Suprapubic skin (tissue), 4 donors: ENCODE measurements around the gene CDPF1. TPM values are rescaled to one million over a fixed set of nuclear protein-coding genes. Genes with fewer than 3 reads are reported as not detected.

Experiments
- DNase-seq, 2 donors: peaks; one replicate each; pipeline ENCODE4 v3.0.0-alpha.2; 2019; ENCODE audit warnings: low spot score in 2 of 2
- H3K27ac ChIP-seq: fragments of 200-600 bp; sonication (generic); one replicate; pipeline ENCODE4 v1.5.1; 2019
- H3K27me3 ChIP-seq: fragments of 200-600 bp; sonication (generic); one replicate; pipeline ENCODE4 v1.5.1; 2019
- H3K36me3 ChIP-seq: fragments of 200-600 bp; sonication (generic); one replicate; pipeline ENCODE4 v1.5.1; 2019
- H3K4me1 ChIP-seq: fragments of 200-600 bp; sonication (generic); one replicate; pipeline ENCODE4 v1.5.1; 2019
- H3K4me3 ChIP-seq: fragments of 200-600 bp; sonication (generic); one replicate; pipeline ENCODE4 v1.5.1; 2019; ENCODE audit warnings: mild to moderate bottlenecking
- H3K9me3 ChIP-seq: fragments of 200-600 bp; sonication (generic); one replicate; pipeline ENCODE4 v1.5.1; 2019
- EP300 ChIP-seq: sonication (generic); formaldehyde crosslinking; IDR thresholded peaks from one replicate; pipeline ENCODE4 v1.6.1; 2017; ENCODE audit warnings: antibody characterized with exemption
- POLR2A ChIP-seq, 2 donors: fragments of 450-650 bp; IDR thresholded peaks; one replicate each; pipeline ENCODE4 v1.6.1; 2017; ENCODE audit warnings: antibody characterized with exemption in 2 of 2, mild to moderate bottlenecking in 2 of 2, moderate library complexity in 2 of 2
- POLR2AphosphoS5 ChIP-seq, 3 donors: sonication (generic); formaldehyde crosslinking; IDR thresholded peaks; one replicate each; pipeline ENCODE4 v1.6.1; 2017; ENCODE audit warnings: antibody characterized with exemption in 3 of 3
- WGBS: methylation state at CpG from one replicate; pipeline ENCODE4 v1.1.5; 2018; 5-methylcytosine and 5-hydroxymethylcytosine counted together
- total RNA-seq, 4 donors: library from RNA; depleted of rRNA; stranded (reverse); fragments of >200 nt; gene quantifications; one replicate each; pipeline ENCODE4 v1.1.0, GENCODE V29; 2016
- TF ChIP-seq, protein P1 (sequence below), 2 donors: fragments of 200-600 bp in 1 of 2; fragments of 450-650 bp in 1 of 2; sonication (generic) in 1 of 2; IDR thresholded peaks; one replicate each; pipeline ENCODE4 v1.5.1; 2016 to 2019; ENCODE audit warnings: antibody characterized with exemption in 2 of 2, mild to moderate bottlenecking in 1 of 2, moderate library complexity in 1 of 2

CDPF1 gene
- total RNA-seq, 4 donors from 2014 or later = 3.9 to 13.4 (median 9.5) TPM

DNA sequence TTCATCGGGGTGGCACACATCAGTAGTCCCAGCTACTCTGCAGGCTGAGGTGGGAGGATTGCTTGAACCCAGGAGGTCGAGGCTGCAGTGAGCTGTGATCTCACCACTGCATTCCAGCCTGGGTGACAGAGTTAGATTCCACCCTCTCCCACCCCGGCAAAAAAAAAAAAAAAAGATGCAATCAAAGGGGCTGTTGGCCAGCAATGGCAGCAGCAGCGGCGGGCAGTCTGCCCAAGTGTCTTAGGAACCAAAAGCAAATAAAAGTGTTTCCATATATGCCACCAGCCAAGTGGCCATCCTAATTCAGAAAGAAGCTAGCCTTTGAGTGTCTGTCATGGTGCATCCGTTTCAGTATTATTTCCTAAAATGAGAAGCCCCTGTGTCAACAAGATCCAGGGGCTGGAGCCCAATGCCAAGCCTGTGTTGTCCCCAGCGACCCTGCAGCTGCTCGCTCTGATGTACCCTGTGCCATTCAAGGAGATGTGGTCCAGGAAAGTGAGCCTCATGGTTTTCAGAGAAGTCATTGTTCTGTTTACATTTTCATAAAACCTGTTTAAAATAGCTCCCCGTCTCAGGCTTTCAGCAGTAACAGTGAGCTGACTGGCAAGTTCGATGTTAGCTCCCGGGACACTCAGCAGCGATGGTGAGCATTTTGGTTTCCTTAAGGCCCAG is 12.5 kb downstream of the CDPF1 start:
- Histone ChIP-seq H3K27ac (no peak overlapping the region), H3K27me3 (no peaks in the 10 kb centered on the region), H3K36me3 (peaks cover 48% of the 10 kb centered on the region), H3K4me1 (no peaks in the 10 kb centered on the region), H3K9me3 (no peaks in the 10 kb centered on the region), H3K4me3 (no peak overlapping the region)
- DNase-seq = no peak
- 91% methylated on average over 12 of the region's 12 CpGs for WGBS
- no peak for TF ChIP-seq POLR2A (IDR thresholded peaks at IDR 0.05)
- TF ChIP-seq EP300 = no peak
- TF ChIP-seq, protein P1, sequence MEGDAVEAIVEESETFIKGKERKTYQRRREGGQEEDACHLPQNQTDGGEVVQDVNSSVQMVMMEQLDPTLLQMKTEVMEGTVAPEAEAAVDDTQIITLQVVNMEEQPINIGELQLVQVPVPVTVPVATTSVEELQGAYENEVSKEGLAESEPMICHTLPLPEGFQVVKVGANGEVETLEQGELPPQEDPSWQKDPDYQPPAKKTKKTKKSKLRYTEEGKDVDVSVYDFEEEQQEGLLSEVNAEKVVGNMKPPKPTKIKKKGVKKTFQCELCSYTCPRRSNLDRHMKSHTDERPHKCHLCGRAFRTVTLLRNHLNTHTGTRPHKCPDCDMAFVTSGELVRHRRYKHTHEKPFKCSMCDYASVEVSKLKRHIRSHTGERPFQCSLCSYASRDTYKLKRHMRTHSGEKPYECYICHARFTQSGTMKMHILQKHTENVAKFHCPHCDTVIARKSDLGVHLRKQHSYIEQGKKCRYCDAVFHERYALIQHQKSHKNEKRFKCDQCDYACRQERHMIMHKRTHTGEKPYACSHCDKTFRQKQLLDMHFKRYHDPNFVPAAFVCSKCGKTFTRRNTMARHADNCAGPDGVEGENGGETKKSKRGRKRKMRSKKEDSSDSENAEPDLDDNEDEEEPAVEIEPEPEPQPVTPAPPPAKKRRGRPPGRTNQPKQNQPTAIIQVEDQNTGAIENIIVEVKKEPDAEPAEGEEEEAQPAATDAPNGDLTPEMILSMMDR (IDR thresholded peaks at IDR 0.05) = no peak
- TF ChIP-seq POLR2AphosphoS5 (IDR thresholded peaks at IDR 0.05) = no peak

DNA sequence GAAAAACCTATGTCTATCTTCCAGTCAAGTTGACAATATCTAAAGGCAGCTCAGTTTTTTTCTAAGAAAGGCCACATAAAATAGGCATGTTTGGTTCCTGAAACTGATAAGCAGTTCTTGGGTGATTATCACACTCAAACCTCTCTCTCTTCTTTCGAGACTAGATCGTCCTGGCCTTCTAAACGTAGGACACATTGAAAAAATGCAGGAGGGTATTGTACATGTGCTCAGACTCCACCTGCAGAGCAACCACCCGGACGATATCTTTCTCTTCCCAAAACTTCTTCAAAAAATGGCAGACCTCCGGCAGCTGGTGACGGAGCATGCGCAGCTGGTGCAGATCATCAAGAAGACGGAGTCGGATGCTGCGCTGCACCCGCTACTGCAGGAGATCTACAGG is 15.1 kb downstream of the CDPF1 start:
- Histone ChIP-seq H3K4me1 (no peaks in the 10 kb centered on the region), H3K36me3 (peaks cover 59% of the 10 kb centered on the region), H3K9me3 (no peaks in the 10 kb centered on the region), H3K27me3 (no peaks in the 10 kb centered on the region), H3K4me3 (no peak overlapping the region), H3K27ac (no peak overlapping the region)
- DNase-seq = no peak
- WGBS = 91% methylated on average over 12 of the region's 12 CpGs
- TF ChIP-seq POLR2AphosphoS5 (IDR thresholded peaks at IDR 0.05) (no peak), POLR2A (IDR thresholded peaks at IDR 0.05) (no peak), EP300 (no peak)
- TF ChIP-seq, protein P1 (IDR thresholded peaks at IDR 0.05) = no peak

DNA sequence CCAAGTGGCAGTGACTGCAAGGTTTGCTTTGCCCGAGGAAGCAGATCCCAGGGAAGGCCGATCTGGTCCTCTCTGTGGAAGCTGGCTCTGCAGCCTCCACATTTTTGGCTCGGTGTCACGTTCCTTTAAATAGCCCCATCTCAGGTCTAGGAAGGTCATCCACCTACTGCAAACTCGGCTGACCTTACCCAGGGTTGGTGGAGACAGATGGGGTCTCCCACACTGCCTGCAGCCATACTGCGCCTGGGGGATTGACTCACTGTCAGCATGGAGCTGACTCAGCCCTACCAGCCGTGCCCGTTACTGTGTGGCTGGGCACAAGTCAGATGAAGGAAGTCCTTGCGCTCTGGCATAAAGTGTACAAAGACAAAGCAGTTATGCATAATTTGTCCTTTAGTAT is 16.9 kb downstream of the CDPF1 start:
- Histone ChIP-seq H3K27ac (no peak overlapping the region), H3K9me3 (no peaks in the 10 kb centered on the region), H3K4me3 (no peak overlapping the region), H3K4me1 (no peaks in the 10 kb centered on the region), H3K27me3 (no peaks in the 10 kb centered on the region), H3K36me3 (peaks cover 43% of the 10 kb centered on the region)
- TF ChIP-seq POLR2A (IDR thresholded peaks at IDR 0.05) = no peak
- TF ChIP-seq EP300 = no peak
- TF ChIP-seq, protein P1 (IDR thresholded peaks at IDR 0.05) = no peak
- DNase-seq = no peak
- 47% methylated on average over 9 of the region's 9 CpGs for WGBS

DNA sequence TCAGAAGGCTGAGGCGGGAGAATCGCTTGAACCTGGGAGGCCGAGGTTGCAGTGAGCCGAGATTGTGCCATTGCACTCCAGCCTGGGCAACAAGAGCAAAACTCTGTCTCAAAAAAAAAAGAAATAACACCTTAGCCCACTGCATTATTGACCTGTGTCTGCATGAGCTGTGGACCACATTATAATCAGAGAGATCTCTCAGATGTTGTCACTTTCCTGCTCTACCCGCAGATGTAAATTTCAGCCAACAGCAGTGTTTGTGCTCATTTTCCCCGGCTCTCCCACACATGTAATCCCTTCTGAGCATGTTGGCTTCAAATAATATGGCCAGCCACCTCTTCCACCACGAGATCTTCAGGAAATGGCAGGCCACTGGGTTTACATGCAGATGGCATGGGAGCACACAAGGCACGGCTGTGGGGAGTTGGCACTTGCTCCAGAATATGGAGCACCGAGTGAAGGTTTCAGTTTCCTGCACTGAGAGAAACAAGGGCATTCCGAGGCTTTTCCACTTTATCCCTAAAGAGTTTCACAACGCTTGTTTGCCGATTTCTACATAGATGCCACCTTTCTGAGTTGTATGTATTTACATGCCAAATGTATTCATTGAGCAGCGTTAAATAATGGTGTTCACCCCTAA is 19.7 kb downstream of the CDPF1 start:
- Histone ChIP-seq H3K9me3 (no peaks in the 10 kb centered on the region), H3K36me3 (peaks cover 44% of the 10 kb centered on the region), H3K27me3 (no peaks in the 10 kb centered on the region), H3K4me1 (no peaks in the 10 kb centered on the region), H3K4me3 (no peak overlapping the region), H3K27ac (no peak overlapping the region)
- WGBS = 91% methylated on average over 13 of the region's 13 CpGs
- TF ChIP-seq POLR2AphosphoS5 (IDR thresholded peaks at IDR 0.05) (no peak), EP300 (no peak), POLR2A (IDR thresholded peaks at IDR 0.05) (no peak)
- TF ChIP-seq, protein P1 (IDR thresholded peaks at IDR 0.05) = no peak
- DNase-seq = no peak

DNA sequence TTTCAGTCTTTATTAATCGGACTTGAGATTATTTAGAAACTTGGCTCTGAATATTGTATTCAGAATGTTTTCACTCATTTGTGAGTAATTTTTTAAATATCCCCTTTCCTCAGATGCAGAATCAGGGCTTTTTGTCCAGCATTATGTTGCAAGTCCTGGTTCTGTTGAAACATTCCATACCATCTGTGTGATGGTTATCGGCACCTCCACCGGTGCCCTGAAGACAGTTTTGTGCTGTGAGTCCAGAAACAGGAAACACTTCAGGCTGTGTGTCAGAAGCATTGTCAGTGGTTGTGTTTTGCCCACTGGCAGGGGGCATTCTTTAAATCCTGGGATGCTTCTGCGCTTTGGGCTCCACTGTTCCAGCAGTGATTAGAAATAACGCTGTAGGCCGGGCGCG is 20.4 kb downstream of the CDPF1 start:
- Histone ChIP-seq H3K36me3 (peaks cover 45% of the 10 kb centered on the region), H3K27ac (no peak overlapping the region), H3K9me3 (no peaks in the 10 kb centered on the region), H3K4me1 (no peaks in the 10 kb centered on the region), H3K4me3 (no peak overlapping the region), H3K27me3 (no peaks in the 10 kb centered on the region)
- TF ChIP-seq POLR2AphosphoS5 (IDR thresholded peaks at IDR 0.05) = no peak
- no peak for TF ChIP-seq POLR2A (IDR thresholded peaks at IDR 0.05)
- TF ChIP-seq, protein P1 (IDR thresholded peaks at IDR 0.05) = no peak
- no peak for DNase-seq
- WGBS = 90% methylated on average over 8 of the region's 8 CpGs
